Heart left ventricle (tissue), 13 donors: ENCODE results near the gene GPX3.

Experiments used
- POLR2A ChIP-seq, 2 donors: fragments of 450-650 bp; IDR thresholded peaks; one replicate each; pipeline ENCODE4 v1.6.1; 2017; ENCODE audit warnings: antibody characterized with exemption in 2 of 2, mild to moderate bottlenecking in 2 of 2, moderate library complexity in 2 of 2
- TF ChIP-seq, protein P1 (sequence below), 12 donors: fragments of 200-600 bp; sonication (generic) in 4 of 12; IDR thresholded peaks; one replicate each; pipeline versions ENCODE4 v1.5.0 to v1.8.0; 2018 to 2022; ENCODE audit warnings: antibody characterized with exemption in 12 of 12, mild to moderate bottlenecking in 5 of 12
- donor health status: ischemic (EF 13 %, LVEDD 7.1; RV severe dilation, severe dysfunction).
- donor health status: DM: no; HTN: yes; CAD: no.
- donor health status: DM: no; HTN: no; CAD: no.
- donor health status: ischemic (EF 25% LVEDD 6.9; RV normal size, moderate dysfunction).
- donor health status: ischemic (EF 25% LVEDD 5.7; RV mildly dilated, moderate dysfunction).
- donor health status: ischemic (EF 35%, LVEDD 5.7; RV mildly dilated, moderate dysfunction).
- donor health status: nonischemic (EF 11% LVEDD 7.7; RV severe dilation, severe dysfunction).
- donor health status: DM: yes; HTN: yes; CAD: no.
- donor health status: PGD.
- donor health status: ischemic (EF 29% LVEDD 5.4; RV normal size, mild dysfunction).
- donor health status: nonischemic (EF 23%, LVEDD 6.1; RV moderate dilation, normal function).

DNA sequence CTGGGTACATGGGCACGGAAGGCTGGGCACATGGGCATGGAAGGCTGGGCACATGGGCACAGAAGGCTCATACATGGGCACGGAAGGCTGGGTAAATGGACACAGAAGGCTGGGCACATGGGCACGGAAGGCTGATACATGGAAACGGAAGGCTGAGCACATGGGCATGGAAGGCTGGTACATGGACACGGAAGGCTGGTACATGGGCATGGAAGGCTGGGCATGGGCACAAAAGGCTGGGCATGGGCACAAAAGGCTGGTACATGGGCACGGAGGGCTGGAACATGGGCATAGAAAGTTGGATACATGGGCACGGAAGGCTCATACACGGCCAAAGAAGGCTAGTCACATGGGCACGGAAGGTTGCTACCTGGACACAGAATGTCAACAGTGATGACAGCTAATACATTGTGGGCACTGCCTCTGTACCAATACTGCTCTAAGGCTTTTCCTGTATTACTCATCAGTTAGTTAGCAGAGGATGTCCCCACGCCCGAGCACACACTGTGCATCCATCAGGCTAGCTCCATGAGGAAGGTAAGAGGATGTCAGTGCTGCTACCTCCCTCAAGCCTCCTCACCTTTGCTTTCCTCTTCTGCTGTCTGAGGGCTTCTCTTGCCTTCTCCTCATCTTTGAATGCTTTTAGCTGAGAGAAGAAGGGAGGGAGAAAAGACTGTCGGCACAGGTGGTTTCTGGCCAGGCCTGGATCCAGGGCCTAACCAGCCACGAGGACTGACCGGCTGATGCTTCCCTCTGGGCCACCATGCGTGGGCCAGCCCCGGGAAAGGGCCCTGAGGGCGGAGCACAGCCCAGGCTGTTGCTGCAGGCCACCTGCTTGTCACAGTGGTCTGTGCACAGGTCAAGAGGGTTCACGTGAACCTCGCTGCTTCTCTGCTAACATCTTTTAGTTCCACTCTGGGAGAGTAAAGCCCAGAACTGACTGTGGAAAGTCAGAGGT is 14.3 kb downstream of the GPX3 start:
- TF ChIP-seq, protein P1, sequence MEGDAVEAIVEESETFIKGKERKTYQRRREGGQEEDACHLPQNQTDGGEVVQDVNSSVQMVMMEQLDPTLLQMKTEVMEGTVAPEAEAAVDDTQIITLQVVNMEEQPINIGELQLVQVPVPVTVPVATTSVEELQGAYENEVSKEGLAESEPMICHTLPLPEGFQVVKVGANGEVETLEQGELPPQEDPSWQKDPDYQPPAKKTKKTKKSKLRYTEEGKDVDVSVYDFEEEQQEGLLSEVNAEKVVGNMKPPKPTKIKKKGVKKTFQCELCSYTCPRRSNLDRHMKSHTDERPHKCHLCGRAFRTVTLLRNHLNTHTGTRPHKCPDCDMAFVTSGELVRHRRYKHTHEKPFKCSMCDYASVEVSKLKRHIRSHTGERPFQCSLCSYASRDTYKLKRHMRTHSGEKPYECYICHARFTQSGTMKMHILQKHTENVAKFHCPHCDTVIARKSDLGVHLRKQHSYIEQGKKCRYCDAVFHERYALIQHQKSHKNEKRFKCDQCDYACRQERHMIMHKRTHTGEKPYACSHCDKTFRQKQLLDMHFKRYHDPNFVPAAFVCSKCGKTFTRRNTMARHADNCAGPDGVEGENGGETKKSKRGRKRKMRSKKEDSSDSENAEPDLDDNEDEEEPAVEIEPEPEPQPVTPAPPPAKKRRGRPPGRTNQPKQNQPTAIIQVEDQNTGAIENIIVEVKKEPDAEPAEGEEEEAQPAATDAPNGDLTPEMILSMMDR (IDR thresholded peaks at IDR 0.05) = no peak
- no peak for TF ChIP-seq POLR2A (IDR thresholded peaks at IDR 0.05)
